ENCODE measurements around the gene FCER1G. TPM values are rescaled to one million over a fixed set of nuclear protein-coding genes. Genes with fewer than 3 reads are reported as not detected.
A peak's percentile ranks its signal among the peaks of the same experiment; 100 is the strongest.

The FCER1G gene
- total and polyA plus RNA-seq, 4 donors, result 25.4 to 77.1 (median 39.3) TPM

DNA sequence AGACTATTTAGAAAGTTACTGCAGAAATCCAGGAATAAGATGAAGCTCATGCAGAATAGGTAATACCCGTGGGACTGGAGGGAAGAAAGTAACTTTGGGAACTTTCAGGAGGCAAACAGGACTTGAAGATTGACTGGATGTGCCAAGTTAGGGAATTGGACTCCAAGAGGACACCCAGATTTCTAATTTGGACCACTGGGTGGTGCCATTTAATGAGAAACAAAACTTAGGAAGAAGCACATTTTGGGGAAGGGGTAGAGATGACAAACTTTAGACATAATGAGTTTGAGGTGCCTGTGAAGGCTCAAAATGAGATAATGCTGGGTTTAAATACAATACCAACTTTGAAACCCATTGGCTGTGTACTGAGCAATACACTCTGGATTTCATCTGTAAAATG, 34.5 kb upstream of the FCER1G start:
- Histone ChIP-seq H3K27ac (ENCODE audit: low read depth in 1 of 2, low read length in 2 of 2) (no peak overlapping the region), H3K9me3 (ENCODE audit: control insufficient read depth in 4 of 4, low read length in 3 of 4) (no peaks in the 10 kb centered on the region), H3K4me1 (ENCODE audit: control insufficient read depth in 4 of 4, insufficient read depth in 4 of 4, low read length in 3 of 4) (peaks cover 0 to 22% (median 16%) of the 10 kb centered on the region in 4 donors), H3K9ac (ENCODE audit: low read depth in 1 of 2, low read length in 2 of 2) (no peak overlapping the region), H3K4me3 (ENCODE audit: low read depth in 1 of 3, low read length in 3 of 3) (no peak overlapping the region), H3K36me3 (ENCODE audit: control insufficient read depth in 4 of 4, insufficient read depth in 3 of 4, low read depth in 1 of 4, low read length in 3 of 4) (peaks cover 0 to under 1% (median 0%) of the 10 kb centered on the region in 4 donors), H3K27me3 (ENCODE audit: control insufficient read depth in 4 of 4, insufficient read depth in 4 of 4, low read length in 3 of 4) (no peaks in the 10 kb centered on the region)
- WGBS, result 51% methylated on average over 1 of the region's 1 CpG
- TF ChIP-seq RAD21 (IDR thresholded peaks at IDR 0.05) (peak; percentile 59 to 68), GABPA (IDR thresholded peaks at IDR 0.05 in 1 of 2, conservative IDR thresholded peaks at IDR 0.05 in 1 of 2) (no peak)
- TF ChIP-seq, protein P1, sequence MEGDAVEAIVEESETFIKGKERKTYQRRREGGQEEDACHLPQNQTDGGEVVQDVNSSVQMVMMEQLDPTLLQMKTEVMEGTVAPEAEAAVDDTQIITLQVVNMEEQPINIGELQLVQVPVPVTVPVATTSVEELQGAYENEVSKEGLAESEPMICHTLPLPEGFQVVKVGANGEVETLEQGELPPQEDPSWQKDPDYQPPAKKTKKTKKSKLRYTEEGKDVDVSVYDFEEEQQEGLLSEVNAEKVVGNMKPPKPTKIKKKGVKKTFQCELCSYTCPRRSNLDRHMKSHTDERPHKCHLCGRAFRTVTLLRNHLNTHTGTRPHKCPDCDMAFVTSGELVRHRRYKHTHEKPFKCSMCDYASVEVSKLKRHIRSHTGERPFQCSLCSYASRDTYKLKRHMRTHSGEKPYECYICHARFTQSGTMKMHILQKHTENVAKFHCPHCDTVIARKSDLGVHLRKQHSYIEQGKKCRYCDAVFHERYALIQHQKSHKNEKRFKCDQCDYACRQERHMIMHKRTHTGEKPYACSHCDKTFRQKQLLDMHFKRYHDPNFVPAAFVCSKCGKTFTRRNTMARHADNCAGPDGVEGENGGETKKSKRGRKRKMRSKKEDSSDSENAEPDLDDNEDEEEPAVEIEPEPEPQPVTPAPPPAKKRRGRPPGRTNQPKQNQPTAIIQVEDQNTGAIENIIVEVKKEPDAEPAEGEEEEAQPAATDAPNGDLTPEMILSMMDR (IDR thresholded peaks at IDR 0.05; ENCODE audit: low read depth, low read length, missing input control), result peak; percentile 34
- no peak for DNase-seq (ENCODE audit: low spot score)

DNA sequence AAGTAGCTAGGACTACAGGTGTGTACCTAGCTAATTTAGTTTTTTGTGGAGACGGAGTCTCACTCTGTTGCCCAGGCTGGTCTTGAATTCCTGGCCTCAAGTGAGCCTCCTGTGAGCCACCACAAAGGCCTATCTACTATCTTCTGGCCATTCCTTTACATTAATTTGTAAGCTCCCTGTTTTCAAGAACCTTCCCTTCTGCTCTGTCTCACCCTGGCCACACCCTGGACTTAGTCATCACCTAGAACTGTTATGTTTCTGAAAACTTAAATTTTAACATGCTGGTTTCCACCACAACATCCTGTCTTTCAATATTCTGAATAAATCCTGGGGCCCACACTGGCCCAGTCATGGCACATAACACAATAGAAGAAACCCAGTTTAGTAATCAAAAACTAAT, 32.9 kb upstream of the FCER1G start:
- H3K9me3 ChIP-seq (ENCODE audit: control insufficient read depth in 4 of 4, low read length in 3 of 4), result no peaks in the 10 kb centered on the region
- H3K4me3 ChIP-seq (ENCODE audit: low read depth in 1 of 3, low read length in 3 of 3), result no peak overlapping the region
- 97% methylated on average over 1 of the region's 1 CpG for WGBS
- H3K27ac ChIP-seq (ENCODE audit: low read depth in 1 of 2, low read length in 2 of 2), result peak overlapping the region in 1 of 2 donors; percentile 60
- no peak overlapping the region for H3K9ac ChIP-seq (ENCODE audit: low read depth in 1 of 2, low read length in 2 of 2)
- no peak for DNase-seq (ENCODE audit: low spot score)
- H3K36me3 ChIP-seq (ENCODE audit: control insufficient read depth in 4 of 4, insufficient read depth in 3 of 4, low read depth in 1 of 4, low read length in 3 of 4), result no peaks in the 10 kb centered on the region
- peaks cover 0 to 12% (median 8%) of the 10 kb centered on the region in 4 donors for H3K4me1 ChIP-seq (ENCODE audit: control insufficient read depth in 4 of 4, insufficient read depth in 4 of 4, low read length in 3 of 4)
- TF ChIP-seq TAF1 (conservative IDR thresholded peaks at IDR 0.05), result no peak
- H3K27me3 ChIP-seq (ENCODE audit: control insufficient read depth in 4 of 4, insufficient read depth in 4 of 4, low read length in 3 of 4), result no peaks in the 10 kb centered on the region

DNA sequence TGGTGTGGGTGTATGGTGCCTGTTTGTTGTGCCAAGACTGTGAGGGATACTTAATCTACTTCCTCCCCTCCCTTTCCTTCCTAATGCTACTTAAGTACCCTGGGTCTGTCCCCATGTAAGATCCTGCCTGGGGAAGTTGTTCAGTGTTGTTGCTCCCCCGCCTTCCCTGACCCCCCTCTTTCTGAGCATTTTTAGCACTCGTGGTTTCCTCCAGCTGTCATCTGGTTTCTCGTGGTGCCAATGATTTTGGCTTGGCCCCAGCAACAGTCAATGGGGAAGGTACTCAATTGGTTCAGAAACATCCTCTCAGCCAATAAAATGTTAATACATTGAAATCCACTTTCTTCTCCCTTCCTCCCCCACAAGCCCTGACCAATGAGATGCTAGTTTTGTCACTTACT, 29.8 kb upstream of the FCER1G start:
- TF ChIP-seq, protein P2, sequence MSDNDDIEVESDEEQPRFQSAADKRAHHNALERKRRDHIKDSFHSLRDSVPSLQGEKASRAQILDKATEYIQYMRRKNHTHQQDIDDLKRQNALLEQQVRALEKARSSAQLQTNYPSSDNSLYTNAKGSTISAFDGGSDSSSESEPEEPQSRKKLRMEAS (IDR thresholded peaks at IDR 0.05), result peak; percentile 79
- TF ChIP-seq RAD21 (IDR thresholded peaks at IDR 0.05) (peak in 1 of 2 donors; percentile 22), FOXA1 (IDR thresholded peaks at IDR 0.05) (no peak), NR2F2 (IDR thresholded peaks at IDR 0.05) (peak; percentile 63), SP1 (IDR thresholded peaks at IDR 0.05) (peak; percentile 46), RXRA (IDR thresholded peaks at IDR 0.05) (no peak), EGR1 (IDR thresholded peaks at IDR 0.05; ENCODE audit: low read depth in 2 of 2) (peak; percentile 10 to 58), HNF4A (conservative IDR thresholded peaks at IDR 0.05) (no peak), YY1 (IDR thresholded peaks at IDR 0.05) (peak; percentile 27)
- TF ChIP-seq, protein P3, sequence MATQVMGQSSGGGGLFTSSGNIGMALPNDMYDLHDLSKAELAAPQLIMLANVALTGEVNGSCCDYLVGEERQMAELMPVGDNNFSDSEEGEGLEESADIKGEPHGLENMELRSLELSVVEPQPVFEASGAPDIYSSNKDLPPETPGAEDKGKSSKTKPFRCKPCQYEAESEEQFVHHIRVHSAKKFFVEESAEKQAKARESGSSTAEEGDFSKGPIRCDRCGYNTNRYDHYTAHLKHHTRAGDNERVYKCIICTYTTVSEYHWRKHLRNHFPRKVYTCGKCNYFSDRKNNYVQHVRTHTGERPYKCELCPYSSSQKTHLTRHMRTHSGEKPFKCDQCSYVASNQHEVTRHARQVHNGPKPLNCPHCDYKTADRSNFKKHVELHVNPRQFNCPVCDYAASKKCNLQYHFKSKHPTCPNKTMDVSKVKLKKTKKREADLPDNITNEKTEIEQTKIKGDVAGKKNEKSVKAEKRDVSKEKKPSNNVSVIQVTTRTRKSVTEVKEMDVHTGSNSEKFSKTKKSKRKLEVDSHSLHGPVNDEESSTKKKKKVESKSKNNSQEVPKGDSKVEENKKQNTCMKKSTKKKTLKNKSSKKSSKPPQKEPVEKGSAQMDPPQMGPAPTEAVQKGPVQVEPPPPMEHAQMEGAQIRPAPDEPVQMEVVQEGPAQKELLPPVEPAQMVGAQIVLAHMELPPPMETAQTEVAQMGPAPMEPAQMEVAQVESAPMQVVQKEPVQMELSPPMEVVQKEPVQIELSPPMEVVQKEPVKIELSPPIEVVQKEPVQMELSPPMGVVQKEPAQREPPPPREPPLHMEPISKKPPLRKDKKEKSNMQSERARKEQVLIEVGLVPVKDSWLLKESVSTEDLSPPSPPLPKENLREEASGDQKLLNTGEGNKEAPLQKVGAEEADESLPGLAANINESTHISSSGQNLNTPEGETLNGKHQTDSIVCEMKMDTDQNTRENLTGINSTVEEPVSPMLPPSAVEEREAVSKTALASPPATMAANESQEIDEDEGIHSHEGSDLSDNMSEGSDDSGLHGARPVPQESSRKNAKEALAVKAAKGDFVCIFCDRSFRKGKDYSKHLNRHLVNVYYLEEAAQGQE (IDR thresholded peaks at IDR 0.05), result no peak
- TF ChIP-seq, protein P4, sequence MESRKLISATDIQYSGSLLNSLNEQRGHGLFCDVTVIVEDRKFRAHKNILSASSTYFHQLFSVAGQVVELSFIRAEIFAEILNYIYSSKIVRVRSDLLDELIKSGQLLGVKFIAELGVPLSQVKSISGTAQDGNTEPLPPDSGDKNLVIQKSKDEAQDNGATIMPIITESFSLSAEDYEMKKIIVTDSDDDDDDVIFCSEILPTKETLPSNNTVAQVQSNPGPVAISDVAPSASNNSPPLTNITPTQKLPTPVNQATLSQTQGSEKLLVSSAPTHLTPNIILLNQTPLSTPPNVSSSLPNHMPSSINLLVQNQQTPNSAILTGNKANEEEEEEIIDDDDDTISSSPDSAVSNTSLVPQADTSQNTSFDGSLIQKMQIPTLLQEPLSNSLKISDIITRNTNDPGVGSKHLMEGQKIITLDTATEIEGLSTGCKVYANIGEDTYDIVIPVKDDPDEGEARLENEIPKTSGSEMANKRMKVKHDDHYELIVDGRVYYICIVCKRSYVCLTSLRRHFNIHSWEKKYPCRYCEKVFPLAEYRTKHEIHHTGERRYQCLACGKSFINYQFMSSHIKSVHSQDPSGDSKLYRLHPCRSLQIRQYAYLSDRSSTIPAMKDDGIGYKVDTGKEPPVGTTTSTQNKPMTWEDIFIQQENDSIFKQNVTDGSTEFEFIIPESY (IDR thresholded peaks at IDR 0.05), result no peak
- no peaks in the 10 kb centered on the region for H3K36me3 ChIP-seq (ENCODE audit: control insufficient read depth in 4 of 4, insufficient read depth in 3 of 4, low read depth in 1 of 4, low read length in 3 of 4)
- 30% methylated on average over 3 of the region's 3 CpGs for WGBS
- DNase-seq (ENCODE audit: low spot score), result no peak
- no peaks in the 10 kb centered on the region for H3K9me3 ChIP-seq (ENCODE audit: control insufficient read depth in 4 of 4, low read length in 3 of 4)
- H3K4me1 ChIP-seq (ENCODE audit: control insufficient read depth in 4 of 4, insufficient read depth in 4 of 4, low read length in 3 of 4), result peaks cover 0 to 3% (median 1%) of the 10 kb centered on the region in 4 donors
- peak overlapping the region; percentile 77 to 78 for H3K27ac ChIP-seq (ENCODE audit: low read depth in 1 of 2, low read length in 2 of 2)
- no peaks in the 10 kb centered on the region for H3K27me3 ChIP-seq (ENCODE audit: control insufficient read depth in 4 of 4, insufficient read depth in 4 of 4, low read length in 3 of 4)
- no peak overlapping the region for H3K9ac ChIP-seq (ENCODE audit: low read depth in 1 of 2, low read length in 2 of 2)
- H3K4me3 ChIP-seq (ENCODE audit: low read depth in 1 of 3, low read length in 3 of 3), result no peak overlapping the region
